Neural cell (in vitro differentiated cells): ENCODE results near the gene HGD.

Experiments
- EP300 ChIP-seq: fragments of 450-650 bp; conservative IDR thresholded peaks from 2 replicates; pipeline ENCODE4 v1.6.1; 2014; ENCODE audit warnings: antibody characterized with exemption, mild to moderate bottlenecking, moderate library complexity; ENCODE audit not compliant: poor library complexity, severe bottlenecking
- EZH2 ChIP-seq: fragments of 200-600, 300-800 bp; shearing (Covaris generic), sonication (generic); IDR thresholded peaks from 2 replicates; pipeline ENCODE4 v1.6.1; 2014; ENCODE audit warnings: antibody characterized with exemption, low read length, borderline replicate concordance, mild to moderate bottlenecking; ENCODE audit not compliant: insufficient read depth, poor library complexity, severe bottlenecking
- POLR2AphosphoS5 ChIP-seq: IDR thresholded peaks from 2 replicates; pipeline ENCODE4 v1.6.1; 2012
- RAD21 ChIP-seq: fragments of 450-650 bp; conservative IDR thresholded peaks from 2 replicates; pipeline ENCODE4 v1.6.1; 2014; ENCODE audit warnings: antibody characterized with exemption, mild to moderate bottlenecking, moderate library complexity
- TAF1 ChIP-seq: IDR thresholded peaks from 2 replicates; pipeline ENCODE4 v1.6.1; 2012; ENCODE audit warnings: low read depth
- TF ChIP-seq, protein P1 (sequence below): fragments of 450-650 bp; IDR thresholded peaks from 2 replicates; pipeline ENCODE4 v1.5.1; 2014; ENCODE audit warnings: antibody characterized with exemption, mild to moderate bottlenecking, moderate library complexity; ENCODE audit not compliant: poor library complexity, severe bottlenecking
- TF ChIP-seq, protein P2 (sequence below): IDR thresholded peaks from 2 replicates; pipeline ENCODE4 v1.6.1; 2012; ENCODE audit warnings: borderline replicate concordance

DNA sequence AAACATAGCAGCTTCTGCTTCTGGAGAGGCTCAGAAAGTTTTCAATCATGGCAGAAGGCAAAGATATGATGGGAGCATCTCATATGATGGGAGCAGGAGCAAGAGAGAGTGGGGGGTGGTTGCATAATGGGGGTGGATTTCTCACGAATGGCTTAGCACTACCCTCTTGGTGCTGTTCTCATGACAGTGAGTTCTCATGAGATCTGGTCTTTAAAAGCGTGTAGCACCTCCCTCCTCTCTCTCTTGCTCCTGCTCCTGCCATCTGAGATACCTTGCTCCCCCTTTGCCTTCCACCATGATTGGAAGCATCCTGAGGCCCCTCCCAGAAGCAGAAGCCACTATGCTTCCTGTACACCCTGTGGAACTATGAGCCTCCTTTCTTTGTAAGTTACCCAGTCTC lies 22.2 kb downstream of the HGD start:
- no peak for TF ChIP-seq EP300
- no peak for TF ChIP-seq EZH2
- TF ChIP-seq, protein P1, sequence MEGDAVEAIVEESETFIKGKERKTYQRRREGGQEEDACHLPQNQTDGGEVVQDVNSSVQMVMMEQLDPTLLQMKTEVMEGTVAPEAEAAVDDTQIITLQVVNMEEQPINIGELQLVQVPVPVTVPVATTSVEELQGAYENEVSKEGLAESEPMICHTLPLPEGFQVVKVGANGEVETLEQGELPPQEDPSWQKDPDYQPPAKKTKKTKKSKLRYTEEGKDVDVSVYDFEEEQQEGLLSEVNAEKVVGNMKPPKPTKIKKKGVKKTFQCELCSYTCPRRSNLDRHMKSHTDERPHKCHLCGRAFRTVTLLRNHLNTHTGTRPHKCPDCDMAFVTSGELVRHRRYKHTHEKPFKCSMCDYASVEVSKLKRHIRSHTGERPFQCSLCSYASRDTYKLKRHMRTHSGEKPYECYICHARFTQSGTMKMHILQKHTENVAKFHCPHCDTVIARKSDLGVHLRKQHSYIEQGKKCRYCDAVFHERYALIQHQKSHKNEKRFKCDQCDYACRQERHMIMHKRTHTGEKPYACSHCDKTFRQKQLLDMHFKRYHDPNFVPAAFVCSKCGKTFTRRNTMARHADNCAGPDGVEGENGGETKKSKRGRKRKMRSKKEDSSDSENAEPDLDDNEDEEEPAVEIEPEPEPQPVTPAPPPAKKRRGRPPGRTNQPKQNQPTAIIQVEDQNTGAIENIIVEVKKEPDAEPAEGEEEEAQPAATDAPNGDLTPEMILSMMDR, result no peak
- no peak for TF ChIP-seq POLR2AphosphoS5
- no peak for TF ChIP-seq TAF1
- TF ChIP-seq, protein P2, sequence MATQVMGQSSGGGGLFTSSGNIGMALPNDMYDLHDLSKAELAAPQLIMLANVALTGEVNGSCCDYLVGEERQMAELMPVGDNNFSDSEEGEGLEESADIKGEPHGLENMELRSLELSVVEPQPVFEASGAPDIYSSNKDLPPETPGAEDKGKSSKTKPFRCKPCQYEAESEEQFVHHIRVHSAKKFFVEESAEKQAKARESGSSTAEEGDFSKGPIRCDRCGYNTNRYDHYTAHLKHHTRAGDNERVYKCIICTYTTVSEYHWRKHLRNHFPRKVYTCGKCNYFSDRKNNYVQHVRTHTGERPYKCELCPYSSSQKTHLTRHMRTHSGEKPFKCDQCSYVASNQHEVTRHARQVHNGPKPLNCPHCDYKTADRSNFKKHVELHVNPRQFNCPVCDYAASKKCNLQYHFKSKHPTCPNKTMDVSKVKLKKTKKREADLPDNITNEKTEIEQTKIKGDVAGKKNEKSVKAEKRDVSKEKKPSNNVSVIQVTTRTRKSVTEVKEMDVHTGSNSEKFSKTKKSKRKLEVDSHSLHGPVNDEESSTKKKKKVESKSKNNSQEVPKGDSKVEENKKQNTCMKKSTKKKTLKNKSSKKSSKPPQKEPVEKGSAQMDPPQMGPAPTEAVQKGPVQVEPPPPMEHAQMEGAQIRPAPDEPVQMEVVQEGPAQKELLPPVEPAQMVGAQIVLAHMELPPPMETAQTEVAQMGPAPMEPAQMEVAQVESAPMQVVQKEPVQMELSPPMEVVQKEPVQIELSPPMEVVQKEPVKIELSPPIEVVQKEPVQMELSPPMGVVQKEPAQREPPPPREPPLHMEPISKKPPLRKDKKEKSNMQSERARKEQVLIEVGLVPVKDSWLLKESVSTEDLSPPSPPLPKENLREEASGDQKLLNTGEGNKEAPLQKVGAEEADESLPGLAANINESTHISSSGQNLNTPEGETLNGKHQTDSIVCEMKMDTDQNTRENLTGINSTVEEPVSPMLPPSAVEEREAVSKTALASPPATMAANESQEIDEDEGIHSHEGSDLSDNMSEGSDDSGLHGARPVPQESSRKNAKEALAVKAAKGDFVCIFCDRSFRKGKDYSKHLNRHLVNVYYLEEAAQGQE, result no peak
- TF ChIP-seq RAD21, result no peak
